K562 (cell line): ENCODE results near the gene UVRAG. TPM values are rescaled to one million over a fixed set of nuclear protein-coding genes. Genes with fewer than 3 reads are reported as not detected.

Experiments used
- ARID2 ChIP-seq: fragments of 450-650 bp; IDR thresholded peaks from 2 replicates; pipeline ENCODE4 v1.6.1; 2017; ENCODE audit warnings: antibody characterized with exemption, mild to moderate bottlenecking
- HBP1 ChIP-seq: fragments of 450-650 bp; formaldehyde crosslinking; IDR thresholded peaks from 2 replicates; pipeline ENCODE4 v1.4.0; 2022; ENCODE audit warnings: missing genetic modification characterization
- HCFC1 ChIP-seq: IDR thresholded peaks from 2 replicates; pipeline ENCODE4 v1.6.1; 2012; ENCODE audit warnings: low read depth, low read length, improper control_type of control experiment
- HDAC2 ChIP-seq: fragments of 450-650 bp; IDR thresholded peaks from 2 replicates; pipeline ENCODE4 v1.6.1; 2016; ENCODE audit warnings: mild to moderate bottlenecking
- JUND ChIP-seq, 2 experiments: IDR thresholded peaks; 2 replicates in 1 of 2; 3 replicates in 1 of 2; pipeline ENCODE4 v1.6.1; 2011; ENCODE audit warnings: borderline replicate concordance in 2 of 2, low read depth in 2 of 2, low read length in 2 of 2, improper control_type of control experiment in 1 of 2, missing biosample characterization in 1 of 2, missing genetic modification characterization in 1 of 2, missing genetic modification reagents in 1 of 2
- SPI1 ChIP-seq: IDR thresholded peaks from 2 replicates; pipeline ENCODE4 v1.6.1; 2011; ENCODE audit warnings: low read depth, low read length, control low read depth, borderline replicate concordance
- SRSF1 ChIP-seq: fragments of 200-400 bp; formaldehyde crosslinking; IDR thresholded peaks from 2 replicates; pipeline ENCODE4 v1.6.1; 2017; ENCODE audit warnings: mild to moderate bottlenecking, low read depth, low read length, moderate library complexity
- XRCC3 ChIP-seq: fragments of 450-650 bp; IDR thresholded peaks from 2 replicates; pipeline ENCODE4 v1.6.1; 2017; ENCODE audit warnings: mild to moderate bottlenecking, moderate library complexity
- XRCC4 ChIP-seq: IDR thresholded peaks from one replicate; pipeline ENCODE4 v1.6.1; 2011; ENCODE audit not compliant: insufficient read depth, insufficient read length; ENCODE audit errors: extremely low read depth
- ZFP91 ChIP-seq: sonication (generic); formaldehyde crosslinking; IDR thresholded peaks from 2 replicates; pipeline ENCODE4 v1.8.0; 2022; ENCODE audit warnings: mild to moderate bottlenecking, missing genetic modification reagents
- ZNF609 ChIP-seq: sonication (generic); formaldehyde crosslinking; IDR thresholded peaks from 2 replicates; pipeline ENCODE4 v1.8.1; 2023; ENCODE audit warnings: missing genetic modification reagents, mild to moderate bottlenecking, borderline replicate concordance
- polyA plus RNA-seq, 8 experiments: library from polyadenylated mRNA; depleted of rRNA in 4 of 8; stranded (reverse) in 5 of 8; unstranded in 3 of 8; fragments of >200 nt; fragmentation: Nextera tagmentation in 2 of 8; fragmentation: Illumina TruSeq in 1 of 8; extraction: Ambion mirVana in 2 of 8; extraction: Trizol in 1 of 8; gene quantifications; 2 replicates each; pipeline versions ENCODE4 v1.2.1 to v1.2.3, GENCODE V29; 2011 to 2014; ENCODE audit warnings: inconsistent platforms in 1 of 8, missing spikeins in 1 of 8
- total RNA-seq, 7 experiments: library from RNA; depleted of rRNA in 6 of 7; stranded (reverse); fragments of >200 nt in 6 of 7; fragmentation: Illumina TruSeq in 2 of 7; extraction: Trizol in 2 of 7; gene quantifications; 2 replicates each; pipeline versions ENCODE4 v1.2.1 to v1.2.3, GENCODE V29; 2011 to 2021; ENCODE audit warnings: low replicate concordance in 1 of 7
- TF ChIP-seq, protein P1 (sequence below): sonication (generic); formaldehyde crosslinking; IDR thresholded peaks from 2 replicates; pipeline ENCODE4 v1.8.1; 2023; ENCODE audit warnings: mild to moderate bottlenecking, missing genetic modification reagents

The UVRAG gene
- total and polyA plus RNA-seq, 9 of the 15 experiments (the other 6 are each of a cell fraction or from before 2014, with no cell fraction given): 3.1 to 17.8 (median 12.4) TPM

- TF ChIP-seq HBP1 (CRISPR knock-in tag) (no peak), XRCC3 (no peak), ZNF609 (no peak), XRCC4 (no peak), ZFP91 (no peak), SPI1 (0 out of 2 replicates have a peak, but pooled peaks have one; percentile 9), HDAC2 (0 out of 2 replicates have a peak, but pooled peaks have one; percentile 14), SRSF1 (no peak), ARID2 (0 out of 2 replicates have a peak, but pooled peaks have one; percentile 45), HCFC1 (peak; percentile 30; the same call in 1 of the 2 replicates), JUND (IDR thresholded peaks at IDR 0.05; ENCODE audit: borderline replicate concordance, low read depth, low read length) (peak; percentile 36; the same call in 1 of the 2 replicates), JUND (tag; IDR thresholded peaks at IDR 0.05; ENCODE audit: borderline replicate concordance, low read depth, low read length) (peak; percentile 64; the same call in 1 of the 3 replicates)
- TF ChIP-seq, protein P1, sequence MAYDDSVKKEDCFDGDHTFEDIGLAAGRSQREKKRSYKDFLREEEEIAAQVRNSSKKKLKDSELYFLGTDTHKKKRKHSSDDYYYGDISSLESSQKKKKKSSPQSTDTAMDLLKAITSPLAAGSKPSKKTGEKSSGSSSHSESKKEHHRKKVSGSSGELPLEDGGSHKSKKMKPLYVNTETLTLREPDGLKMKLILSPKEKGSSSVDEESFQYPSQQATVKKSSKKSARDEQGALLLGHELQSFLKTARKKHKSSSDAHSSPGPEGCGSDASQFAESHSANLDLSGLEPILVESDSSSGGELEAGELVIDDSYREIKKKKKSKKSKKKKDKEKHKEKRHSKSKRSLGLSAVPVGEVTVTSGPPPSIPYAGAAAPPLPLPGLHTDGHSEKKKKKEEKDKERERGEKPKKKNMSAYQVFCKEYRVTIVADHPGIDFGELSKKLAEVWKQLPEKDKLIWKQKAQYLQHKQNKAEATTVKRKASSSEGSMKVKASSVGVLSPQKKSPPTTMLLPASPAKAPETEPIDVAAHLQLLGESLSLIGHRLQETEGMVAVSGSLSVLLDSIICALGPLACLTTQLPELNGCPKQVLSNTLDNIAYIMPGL: peak; percentile 69; the same call in 1 of the 2 replicates
Observed at GRCh38 chr11:76152086-76152681, 337.2 kb downstream of the UVRAG start (continued).
